Endometrial microvascular endothelial cells (primary cell): ENCODE results near the gene EIPR1. TPM values are rescaled to one million over a fixed set of nuclear protein-coding genes. Genes with fewer than 3 reads are reported as not detected.
"Not testable (repeated sequence)": the region's sequence is repeated elsewhere in the genome, so short reads cannot be mapped to it uniquely, and the experiment has no call there.

Experiments used
- in situ Hi-C: cut with HindIII; loops from 2 replicates; pipeline ENCODE4 v1.10.0; 2017; ENCODE audit warnings: low sequenced_read_pairs, low pct_unique_long_range_greater_than_20kb; ENCODE audit errors: inconsistent ontology term
- total RNA-seq: library from RNA; depleted of rRNA; stranded (reverse); fragments of >200 nt; gene quantifications from one replicate; pipeline ENCODE4 v1.2.3, GENCODE V29; 2015; ENCODE audit errors: inconsistent ontology term

The EIPR1 gene
- total RNA-seq, 1 donor from 2014 or later = 65.9 TPM

DNA sequence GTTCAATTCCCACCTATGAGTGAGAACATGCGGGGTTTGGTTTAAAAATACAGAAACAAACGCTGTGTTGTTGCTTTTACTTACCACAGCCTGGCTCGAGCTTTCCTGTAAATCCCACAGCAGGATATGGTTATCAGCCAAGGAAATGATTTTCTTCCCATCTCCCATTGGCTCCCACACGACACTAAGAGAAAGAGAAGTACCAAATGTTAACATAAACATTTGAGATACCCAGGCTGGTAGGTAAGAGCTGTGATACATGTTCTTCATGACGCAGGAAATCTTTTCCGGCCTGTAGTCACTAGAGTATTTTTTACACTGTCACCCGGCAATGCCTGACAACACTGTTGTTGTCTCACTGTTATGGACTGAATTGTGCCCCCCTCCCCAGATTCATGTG, 163.6 kb downstream of the EIPR1 start:
- in situ Hi-C loops = no loop called here

DNA sequence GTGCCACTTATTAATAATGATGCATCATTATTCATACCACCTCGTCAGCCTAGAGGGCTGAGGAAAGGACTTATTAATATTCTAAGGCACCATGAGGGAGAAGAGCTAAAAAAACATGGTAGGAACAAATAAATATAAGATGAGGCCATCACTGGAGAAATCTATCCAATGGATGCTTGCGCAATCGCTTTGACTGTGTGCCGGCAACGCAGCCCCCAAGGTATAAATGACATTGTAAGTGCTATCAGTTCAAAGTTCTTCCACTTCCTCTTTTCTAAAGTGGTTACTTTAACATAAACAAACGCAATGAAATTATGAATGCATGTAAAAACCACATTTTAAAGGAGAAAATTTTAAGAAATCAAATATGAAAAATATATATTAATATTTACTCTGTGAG, 164.6 kb downstream of the EIPR1 start:
- in situ Hi-C loops = no loop called here

DNA sequence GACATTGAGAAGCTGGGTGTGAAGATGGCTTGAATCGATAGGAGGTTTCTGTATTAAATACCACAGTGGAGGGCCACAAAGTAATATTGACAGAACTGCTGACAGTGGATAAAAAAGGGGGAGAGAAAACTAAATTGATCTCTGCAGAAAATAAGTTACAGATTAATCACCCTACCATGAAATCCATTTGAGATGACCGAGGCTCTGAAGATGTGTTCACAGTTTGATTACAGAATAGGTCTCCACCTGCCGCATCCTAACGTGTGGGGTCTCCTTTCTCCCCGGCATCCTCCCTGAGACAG, 165.6 kb downstream of the EIPR1 start:
- in situ Hi-C loops = no loop called here

DNA sequence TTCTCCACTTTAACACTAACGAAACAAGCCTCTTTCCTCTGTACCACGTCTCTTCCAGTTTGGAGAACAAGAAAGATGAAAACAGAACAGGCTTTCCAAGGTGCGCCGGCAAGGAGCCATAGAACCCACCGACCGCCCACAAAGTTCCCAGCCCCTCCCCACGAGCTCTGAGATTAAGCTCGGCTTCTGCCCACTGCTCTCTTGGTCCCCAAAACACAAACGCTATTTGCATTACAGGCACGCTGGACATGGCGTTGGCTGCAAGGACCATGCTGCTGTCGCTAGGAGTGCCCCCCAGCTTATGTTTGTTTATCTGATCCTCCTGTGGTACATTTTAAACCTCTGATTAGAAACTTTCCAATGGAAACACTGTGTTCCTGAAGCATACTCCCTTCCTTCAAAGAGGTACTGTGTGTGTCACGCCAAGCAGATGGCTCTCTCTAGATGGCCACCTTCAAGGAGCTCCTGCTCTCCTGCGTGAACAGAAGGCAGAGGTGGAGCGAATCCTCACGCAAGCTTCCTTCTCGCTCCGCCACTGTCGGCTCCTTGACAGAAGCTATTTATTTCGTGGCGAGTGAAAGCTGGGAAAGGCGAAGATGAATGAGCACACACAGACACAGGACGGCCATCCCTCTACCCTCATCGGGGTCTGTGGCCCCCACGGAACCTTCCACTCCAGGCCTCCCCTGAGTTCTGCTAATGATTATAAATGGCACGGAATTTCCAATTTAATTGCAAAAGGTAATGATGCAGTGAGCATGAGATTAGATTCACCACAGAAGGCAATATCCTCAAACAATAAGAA, 166.2 kb downstream of the EIPR1 start:
- in situ Hi-C loops = no loop called here

DNA sequence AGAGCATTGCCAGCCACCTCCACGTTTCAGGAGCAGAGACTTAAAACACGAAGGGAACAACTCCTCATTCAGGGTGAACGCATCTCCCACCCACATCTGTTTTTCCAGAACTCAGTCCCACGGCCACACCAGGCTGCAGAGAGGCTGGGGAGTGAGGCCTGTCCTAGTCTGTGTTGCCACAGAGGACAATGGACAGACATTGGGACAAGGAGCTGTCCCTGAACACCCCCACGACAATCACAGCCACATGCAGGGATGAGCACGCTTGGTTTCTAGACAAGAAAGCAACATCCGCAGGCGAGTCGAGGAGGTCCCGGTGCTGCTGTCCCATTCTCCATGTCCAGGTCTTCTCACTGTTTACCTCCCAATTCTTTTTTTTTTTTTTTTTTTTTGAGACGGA, 167.4 kb downstream of the EIPR1 start:
- in situ Hi-C loops = no loop called here

DNA sequence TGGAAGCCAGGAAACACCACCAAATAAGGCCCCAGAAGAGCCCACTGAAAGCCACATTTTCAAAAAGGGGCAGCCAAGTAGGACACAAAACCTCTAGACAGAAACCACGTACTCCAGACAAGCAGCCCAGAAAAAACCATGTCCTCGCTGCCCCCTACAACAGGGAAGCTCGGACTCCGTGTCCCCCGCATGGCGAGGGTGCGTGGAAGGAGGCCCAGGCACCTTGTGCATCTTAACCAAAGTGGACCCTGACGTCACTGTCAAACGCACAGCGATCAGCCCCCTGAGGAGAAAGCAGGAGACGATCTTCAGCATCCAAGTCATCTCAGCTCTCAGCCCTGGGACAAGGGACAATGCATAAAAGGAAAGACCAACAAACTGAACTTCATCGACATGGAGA, 168.4 kb downstream of the EIPR1 start:
- in situ Hi-C loops = no loop called here

DNA sequence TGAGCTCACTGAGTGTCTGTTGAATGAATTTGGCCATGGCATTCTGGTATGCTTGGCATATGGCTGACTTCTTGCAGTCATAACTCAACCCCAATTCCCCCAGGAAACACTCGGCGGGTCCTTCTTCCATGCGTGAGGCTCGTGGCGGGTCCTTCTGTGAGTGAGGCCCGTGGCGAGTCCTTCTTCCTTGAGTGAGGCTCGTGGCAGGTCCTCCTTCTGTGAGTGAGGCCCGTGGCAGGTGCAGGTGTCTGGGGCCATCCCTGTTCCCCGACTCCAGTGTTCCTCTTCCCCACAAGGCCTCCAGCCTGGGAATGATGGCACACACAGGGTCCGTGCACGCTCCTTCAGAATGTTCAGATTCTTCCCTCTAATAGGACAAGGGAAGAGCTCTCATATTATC, 169.0 kb downstream of the EIPR1 start:
- in situ Hi-C loops = no loop called here

DNA sequence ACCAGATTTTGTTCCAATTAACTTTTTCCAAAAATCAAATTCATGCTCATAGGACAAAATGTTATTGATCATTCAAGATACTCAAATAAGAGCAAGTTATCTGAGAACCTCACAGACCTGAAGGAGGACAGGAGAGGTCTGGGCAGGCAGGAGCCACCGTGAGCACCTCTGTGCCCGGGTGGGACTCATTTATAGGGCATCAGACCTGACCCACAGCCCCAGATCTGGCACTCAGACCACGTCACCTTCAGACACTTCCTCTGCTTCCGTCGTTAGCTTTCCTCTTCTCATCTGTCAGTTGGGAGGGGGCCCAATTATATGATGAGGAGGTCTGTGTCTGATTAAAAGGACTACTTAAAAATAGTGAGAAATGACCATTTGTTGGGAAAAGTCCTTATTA, 169.4 kb downstream of the EIPR1 start:
- in situ Hi-C loops = no loop called here

DNA sequence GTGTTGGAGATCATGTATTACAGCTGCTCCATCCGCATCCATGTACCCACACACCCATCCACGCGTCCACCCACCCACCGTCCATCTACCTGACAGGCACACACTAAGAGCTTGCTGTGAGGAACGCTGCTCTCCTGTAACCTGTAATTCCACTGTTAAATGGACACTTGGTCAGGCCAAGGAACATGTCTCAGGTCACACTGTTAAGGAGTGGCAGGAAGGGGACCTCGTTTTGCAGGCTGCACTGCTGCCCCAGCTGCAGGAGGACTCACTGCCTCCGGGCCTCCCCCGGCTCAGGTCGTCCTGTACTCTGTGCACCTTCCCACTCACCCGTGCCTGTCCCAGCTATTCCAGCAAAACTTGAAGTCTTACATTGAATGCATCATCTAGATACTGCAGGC, 170.5 kb downstream of the EIPR1 start:
- in situ Hi-C loops = no loop called here

DNA sequence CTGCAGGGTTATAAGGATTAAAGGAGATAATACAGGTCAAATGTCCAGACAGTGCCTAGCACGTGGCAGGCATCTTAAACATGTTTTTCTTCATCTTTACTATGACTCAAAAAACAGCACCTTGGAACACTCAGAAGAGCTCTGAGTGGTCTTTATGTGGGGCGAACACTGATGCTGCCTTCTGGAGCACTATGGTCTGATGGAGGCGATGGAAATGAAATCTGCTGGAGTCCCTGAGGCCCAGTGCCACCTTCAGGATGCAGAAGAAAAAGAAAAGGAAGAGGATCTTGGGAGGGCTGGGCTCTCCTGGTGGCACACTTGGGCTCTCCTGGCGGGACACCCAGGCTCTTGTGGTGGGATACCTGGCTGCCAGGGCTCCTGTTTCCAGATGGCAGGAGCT, 171.8 kb downstream of the EIPR1 start:
- in situ Hi-C loops = no loop called here

DNA sequence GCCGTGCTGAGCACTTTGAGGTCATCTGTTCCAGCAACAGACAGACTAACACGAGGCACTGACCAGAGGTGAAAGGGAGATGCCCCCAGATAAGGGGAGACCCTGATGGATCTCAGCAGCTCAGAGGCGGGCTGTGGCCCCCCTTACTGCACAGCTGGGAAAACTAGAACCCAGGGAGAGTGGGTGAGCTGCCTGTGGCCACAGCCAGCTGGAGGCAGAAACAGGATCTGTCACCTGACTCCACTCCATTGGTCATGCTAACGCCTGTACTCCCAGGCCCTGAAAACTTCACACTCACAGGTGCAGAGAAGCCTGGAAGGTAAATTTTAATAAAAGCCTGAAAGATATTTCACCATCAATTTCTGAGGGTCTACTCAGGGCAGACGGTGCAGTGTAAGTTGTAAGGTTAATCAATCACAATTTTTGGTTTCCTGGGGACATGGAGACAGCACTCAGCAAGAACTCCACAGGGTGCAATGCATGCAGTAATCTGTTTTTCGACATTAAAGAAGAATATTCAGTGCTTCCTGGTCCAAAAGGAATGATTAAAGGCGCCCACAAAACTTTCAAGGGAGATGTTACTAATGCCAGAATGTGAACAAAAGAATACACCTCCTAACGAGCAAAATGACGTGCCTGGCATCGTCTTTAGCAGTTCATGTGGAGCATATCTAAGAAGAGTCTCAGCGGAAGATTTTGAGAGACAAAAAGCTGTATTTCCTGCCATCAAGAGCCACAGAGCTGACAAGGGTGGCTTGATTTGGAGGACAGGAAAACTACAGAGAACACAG, 173.4 kb downstream of the EIPR1 start:
- in situ Hi-C loops = no loop called here

DNA sequence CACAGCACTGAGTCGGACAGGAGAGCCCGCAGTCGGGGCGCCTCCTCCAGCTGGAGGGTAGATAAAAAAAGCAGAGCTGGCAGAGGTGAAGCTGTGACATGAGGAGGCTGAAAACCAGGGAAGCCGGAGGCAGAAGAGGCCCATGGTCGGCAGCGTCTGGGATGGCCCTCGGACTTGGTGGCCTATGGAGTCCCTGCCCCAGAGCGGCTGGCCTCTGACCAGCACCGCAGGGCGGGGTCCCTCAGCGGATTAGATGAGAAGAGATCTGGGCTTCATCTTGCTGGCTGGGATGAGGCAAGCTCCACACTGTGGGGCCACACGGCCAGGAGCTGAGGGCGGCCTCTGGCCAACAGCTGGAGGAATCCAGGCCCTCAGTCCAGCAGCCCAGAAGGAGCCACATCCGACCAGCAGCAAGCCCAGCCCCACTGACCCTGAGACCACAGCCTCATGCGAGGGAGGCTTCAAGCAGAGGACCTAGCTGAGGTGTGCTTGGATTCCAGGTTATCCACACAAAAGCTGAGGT, 174.1 kb downstream of the EIPR1 start:
- in situ Hi-C loops = no loop called here

DNA sequence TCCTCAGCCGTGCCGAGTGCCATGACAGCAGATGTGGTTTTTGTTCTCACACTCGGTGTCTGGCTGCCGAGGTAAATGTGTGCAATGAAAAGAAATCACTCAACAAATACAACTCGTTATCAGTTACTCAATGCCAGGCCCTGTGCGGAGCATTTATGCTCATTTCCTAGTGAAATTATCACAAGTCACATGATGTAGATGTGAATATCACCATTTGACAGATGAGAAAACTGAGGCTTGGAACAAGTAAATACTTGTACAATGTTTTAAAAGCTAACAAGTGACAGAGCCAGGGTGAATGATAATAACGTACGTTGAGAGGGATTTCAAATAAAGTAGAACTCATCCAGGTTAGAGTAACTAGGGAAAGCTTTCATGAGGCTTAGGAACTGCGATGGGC, 174.7 kb downstream of the EIPR1 start:
- in situ Hi-C loops = no loop called here

DNA sequence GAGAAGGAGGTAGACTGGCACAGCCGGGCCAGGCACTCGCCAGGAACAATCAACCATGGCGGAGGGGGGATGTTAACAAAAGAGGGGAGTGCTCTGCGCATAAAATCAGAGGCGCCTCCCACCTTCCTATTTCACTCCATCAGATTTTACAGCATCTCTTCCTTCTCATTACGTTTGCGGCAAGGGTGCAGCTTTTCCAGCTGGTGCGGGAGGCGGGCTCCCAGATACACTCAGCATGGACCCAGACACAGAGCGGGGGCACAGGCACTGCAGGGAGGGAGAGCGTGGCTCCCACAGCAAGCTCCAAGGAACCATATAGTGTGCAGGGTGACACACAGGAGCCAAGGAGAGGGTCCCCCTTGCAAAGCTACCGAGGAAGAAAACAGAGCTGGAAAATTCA, 176.3 kb downstream of the EIPR1 start:
- in situ Hi-C loops = no loop called here

DNA sequence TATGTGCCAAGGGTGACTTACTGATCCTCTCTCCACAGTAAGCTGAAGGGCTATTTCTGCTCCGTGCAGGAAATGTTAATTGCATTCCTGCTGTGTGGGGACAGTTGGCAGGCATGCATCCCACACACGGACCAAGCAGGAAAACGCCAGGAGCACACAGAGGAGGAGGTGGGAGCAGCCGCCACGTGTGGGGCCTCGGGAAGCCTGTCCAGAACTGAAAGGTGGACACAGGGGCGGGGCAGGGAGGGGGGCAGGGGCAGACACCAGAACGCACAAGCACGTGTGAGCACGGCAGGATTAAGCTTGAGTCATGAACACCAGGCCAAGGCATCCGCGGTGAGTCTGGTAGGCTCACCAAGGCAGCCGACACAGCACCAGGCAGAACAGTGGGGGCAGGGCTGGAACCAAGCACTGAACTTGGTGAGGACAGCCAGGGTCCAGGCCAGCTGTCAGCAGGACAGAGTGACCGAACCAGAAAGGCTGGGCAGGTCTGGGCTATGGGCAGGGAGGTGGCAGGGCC, 177.1 kb downstream of the EIPR1 start:
- in situ Hi-C loops = no loop called here

DNA sequence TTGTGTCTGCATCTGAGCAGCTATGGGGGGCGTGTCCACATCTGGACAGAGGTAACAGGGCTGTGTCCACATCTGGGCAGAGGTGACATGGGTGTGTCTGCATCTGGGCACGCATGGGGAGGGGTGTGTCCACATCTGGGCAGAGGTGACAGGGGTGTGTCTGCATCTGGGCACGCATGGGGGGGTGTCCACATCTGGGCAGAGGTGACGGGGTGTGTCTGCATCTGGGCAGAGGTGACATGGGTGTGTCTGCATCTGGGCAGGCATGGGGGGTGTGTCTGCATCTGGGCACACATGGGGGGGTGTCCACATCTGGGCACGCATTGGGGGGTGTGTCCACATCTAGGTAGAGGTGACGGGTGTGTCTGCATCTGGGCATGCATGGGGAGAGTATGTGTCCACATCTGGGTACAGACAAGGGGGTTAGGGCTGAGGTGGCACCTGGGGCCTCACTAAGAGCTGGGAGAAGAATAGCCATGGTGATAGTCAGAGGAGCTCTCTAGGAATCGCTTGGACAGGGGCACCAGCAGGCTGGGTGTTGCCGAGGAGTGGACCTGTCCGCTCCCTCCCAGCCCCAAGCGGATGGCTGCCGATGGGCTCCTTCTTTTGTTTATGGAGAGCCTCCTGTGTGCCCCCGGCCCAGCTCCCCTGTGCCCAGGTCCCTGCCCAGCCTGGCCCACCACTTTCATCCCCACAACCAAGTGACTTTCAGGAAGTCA, 177.8 kb downstream of the EIPR1 start:
- in situ Hi-C loops = no loop called here

DNA sequence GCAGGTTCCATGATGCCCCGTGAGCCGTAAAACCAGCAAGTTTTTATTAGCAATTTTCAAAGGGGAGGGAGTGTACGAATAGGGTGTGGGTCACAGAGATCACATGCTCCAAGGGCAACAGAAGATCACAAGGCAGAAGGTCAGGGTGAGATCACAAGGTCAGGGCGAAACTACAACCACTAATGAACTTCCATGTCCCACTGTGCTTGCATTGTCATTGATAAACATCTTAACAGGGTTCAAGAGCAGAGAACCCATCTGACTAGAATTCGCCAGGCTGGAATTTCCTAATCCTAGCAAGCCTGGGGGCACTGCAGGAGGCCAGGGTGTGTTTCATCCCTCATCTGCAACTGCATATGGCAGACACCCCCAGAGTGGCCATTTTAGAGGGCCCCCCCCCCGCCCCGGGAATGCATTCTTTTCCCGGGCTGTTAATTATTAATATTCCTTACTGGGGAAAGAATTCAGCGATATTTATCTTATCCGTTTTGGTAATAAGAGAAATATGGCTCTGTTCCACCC, 178.9 kb downstream of the EIPR1 start:
- in situ Hi-C loops = not testable (repeated sequence)

DNA sequence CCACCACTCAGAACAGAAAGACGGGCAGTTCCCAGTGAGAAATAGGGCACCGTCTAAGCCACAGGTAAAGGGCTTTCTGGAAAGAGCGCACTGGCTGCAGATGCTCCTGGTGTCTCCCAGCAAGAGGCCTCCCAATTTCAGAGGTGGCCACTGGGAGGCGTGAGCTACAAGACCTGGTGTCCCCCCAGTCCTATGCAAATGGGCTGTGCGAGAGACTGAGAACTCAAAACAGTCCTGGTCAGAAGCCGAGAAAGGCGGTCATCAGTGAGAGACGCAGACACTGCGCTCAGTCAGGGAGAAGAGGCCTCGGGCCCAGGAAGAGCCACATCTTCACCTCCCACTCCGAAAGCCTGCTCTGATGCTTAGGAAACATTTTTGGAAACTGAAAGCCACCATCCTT, 179.5 kb downstream of the EIPR1 start:
- in situ Hi-C loops = no loop called here

DNA sequence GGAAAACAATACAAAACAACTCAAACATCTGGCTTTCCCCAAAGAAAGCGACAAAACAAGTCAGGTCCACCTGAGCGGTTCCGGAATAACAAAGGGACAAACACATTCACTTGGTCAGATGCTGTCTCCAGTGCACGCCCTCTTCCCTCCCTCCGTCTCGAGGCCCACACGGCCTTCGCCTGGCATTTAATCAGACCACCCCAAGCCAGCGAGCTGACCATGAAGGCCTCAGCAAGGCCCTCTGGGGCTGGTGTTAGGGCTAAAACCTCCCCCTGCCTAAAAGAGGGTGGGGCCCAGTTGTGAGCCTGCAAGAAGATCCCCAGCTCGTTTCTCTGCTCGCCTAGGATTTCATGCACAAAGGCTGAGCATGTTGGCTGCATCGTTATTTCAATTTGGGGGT, 180.3 kb downstream of the EIPR1 start:
- in situ Hi-C loops = no loop called here
